ENCODE measurements around the gene RAPGEF6. TPM values are rescaled to one million over a fixed set of nuclear protein-coding genes. Genes with fewer than 3 reads are reported as not detected.

The RAPGEF6 gene
- total RNA-seq, 2 experiments from 2014 or later, result 26.7 to 31.3 TPM

- peak overlapping the region; percentile 30 for H3K27ac Mint-ChIP-seq
- no peaks in the 10 kb centered on the region for H3K9me3 Mint-ChIP-seq
- H3K27me3 Mint-ChIP-seq, result no peaks in the 10 kb centered on the region
- CTCF ChIA-PET, result no interaction called here
- H3K4me3 Mint-ChIP-seq, result no peak overlapping the region
- DNase-seq, result peak; percentile 33
- intact Hi-C loops (cut with micrococcal nuclease), result no loop called here
- peaks cover 35% of the 10 kb centered on the region for H3K36me3 Mint-ChIP-seq
- POLR2A ChIA-PET, result no interaction called here
- peaks cover 37% of the 10 kb centered on the region for H3K4me1 Mint-ChIP-seq (ENCODE audit: low read depth)
Measured at GRCh38 chr5:131466171-131466766, 168.8 kb downstream of the RAPGEF6 start.

GRCh38 chr5:131463656-131464055 is 171.4 kb downstream of the RAPGEF6 start:
- H3K27ac Mint-ChIP-seq, result no peak overlapping the region
- DNase-seq, result no peak
- intact Hi-C loops (cut with micrococcal nuclease), result no loop called here
- H3K9me3 Mint-ChIP-seq, result no peaks in the 10 kb centered on the region
- H3K36me3 Mint-ChIP-seq, result peaks cover 48% of the 10 kb centered on the region
- H3K4me1 Mint-ChIP-seq (ENCODE audit: low read depth), result peaks cover 44% of the 10 kb centered on the region
- ChIA-PET POLR2A (no interaction called here), CTCF (no interaction called here)
- H3K4me3 Mint-ChIP-seq, result no peak overlapping the region
- H3K27me3 Mint-ChIP-seq, result no peaks in the 10 kb centered on the region

GRCh38 chr5:131462454-131462853 is 172.6 kb downstream of the RAPGEF6 start:
- CTCF ChIA-PET, result no interaction called here
- intact Hi-C loops (cut with micrococcal nuclease), result no loop called here
- DNase-seq, result no peak
- H3K27me3 Mint-ChIP-seq, result no peaks in the 10 kb centered on the region
- H3K27ac Mint-ChIP-seq, result no peak overlapping the region
- peaks cover 46% of the 10 kb centered on the region for H3K4me1 Mint-ChIP-seq (ENCODE audit: low read depth)
- H3K36me3 Mint-ChIP-seq, result peaks cover 49% of the 10 kb centered on the region
- POLR2A ChIA-PET, result no interaction called here
- no peaks in the 10 kb centered on the region for H3K9me3 Mint-ChIP-seq
- H3K4me3 Mint-ChIP-seq, result no peak overlapping the region

- ChIA-PET CTCF (interaction anchor here (0.8 kb wide), 1 partner anchor 18 kb away, joined by 3 read pairs; no protein-coding TSS in a partner anchor), POLR2A (no interaction called here)
- H3K36me3 Mint-ChIP-seq, result peaks cover 44% of the 10 kb centered on the region
- peaks cover 44% of the 10 kb centered on the region for H3K4me1 Mint-ChIP-seq (ENCODE audit: low read depth)
- H3K9me3 Mint-ChIP-seq, result no peaks in the 10 kb centered on the region
- no peak overlapping the region for H3K27ac Mint-ChIP-seq
- no peak for DNase-seq
- no peak overlapping the region for H3K4me3 Mint-ChIP-seq
- no peaks in the 10 kb centered on the region for H3K27me3 Mint-ChIP-seq
- intact Hi-C loops (cut with micrococcal nuclease), result no loop called here
Measured at GRCh38 chr5:131461742-131462141, 173.3 kb downstream of the RAPGEF6 start.

GRCh38 chr5:131460867-131461572 is 174.0 kb downstream of the RAPGEF6 start:
- Mint-ChIP-seq H3K27ac (no peak overlapping the region), H3K4me1 (ENCODE audit: low read depth) (peaks cover 41% of the 10 kb centered on the region), H3K9me3 (no peaks in the 10 kb centered on the region), H3K36me3 (peaks cover 45% of the 10 kb centered on the region), H3K27me3 (no peaks in the 10 kb centered on the region), H3K4me3 (no peak overlapping the region)
- ChIA-PET POLR2A (no interaction called here), CTCF (interaction anchor here (0.8 kb wide), 1 partner anchor 18 kb away, joined by 3 read pairs; no protein-coding TSS in a partner anchor)
- no peak for DNase-seq
- intact Hi-C loops (cut with micrococcal nuclease), result no loop called here

- DNase-seq, result no peak
- intact Hi-C loops (cut with micrococcal nuclease), result no loop called here
- H3K4me3 Mint-ChIP-seq, result no peak overlapping the region
- peaks cover 36% of the 10 kb centered on the region for H3K4me1 Mint-ChIP-seq (ENCODE audit: low read depth)
- CTCF ChIA-PET, result no interaction called here
- POLR2A ChIA-PET, result no interaction called here
- no peak overlapping the region for H3K27ac Mint-ChIP-seq
- no peaks in the 10 kb centered on the region for H3K27me3 Mint-ChIP-seq
- H3K9me3 Mint-ChIP-seq, result no peaks in the 10 kb centered on the region
- peaks cover 47% of the 10 kb centered on the region for H3K36me3 Mint-ChIP-seq
Measured at GRCh38 chr5:131460133-131460532, 174.9 kb downstream of the RAPGEF6 start.

GRCh38 chr5:131459216-131459615 is 175.8 kb downstream of the RAPGEF6 start:
- intact Hi-C loops (cut with micrococcal nuclease), result no loop called here
- no peak for DNase-seq
- Mint-ChIP-seq H3K4me3 (no peak overlapping the region), H3K4me1 (ENCODE audit: low read depth) (peaks cover 45% of the 10 kb centered on the region), H3K27me3 (no peaks in the 10 kb centered on the region), H3K27ac (no peak overlapping the region), H3K36me3 (peaks cover 56% of the 10 kb centered on the region), H3K9me3 (no peaks in the 10 kb centered on the region)
- ChIA-PET CTCF (no interaction called here), POLR2A (no interaction called here)

- Mint-ChIP-seq H3K4me3 (no peak overlapping the region), H3K27ac (no peak overlapping the region), H3K27me3 (no peaks in the 10 kb centered on the region), H3K4me1 (ENCODE audit: low read depth) (peaks cover 43% of the 10 kb centered on the region), H3K9me3 (no peaks in the 10 kb centered on the region), H3K36me3 (peaks cover 52% of the 10 kb centered on the region)
- intact Hi-C loops (cut with micrococcal nuclease), result no loop called here
- no peak for DNase-seq
- CTCF ChIA-PET, result no interaction called here
- POLR2A ChIA-PET, result no interaction called here
Measured at GRCh38 chr5:131457193-131457592, 177.8 kb downstream of the RAPGEF6 start.

- intact Hi-C loops (cut with micrococcal nuclease), result no loop called here
- Mint-ChIP-seq H3K4me1 (ENCODE audit: low read depth) (peaks cover 27% of the 10 kb centered on the region), H3K9me3 (no peaks in the 10 kb centered on the region), H3K36me3 (peaks cover 50% of the 10 kb centered on the region), H3K4me3 (no peak overlapping the region), H3K27me3 (no peaks in the 10 kb centered on the region), H3K27ac (no peak overlapping the region)
- no peak for DNase-seq
- ChIA-PET POLR2A (no interaction called here), CTCF (no interaction called here)
Measured at GRCh38 chr5:131450941-131451340, 184.1 kb downstream of the RAPGEF6 start.

GRCh38 chr5:131441184-131441583 is 193.8 kb downstream of the RAPGEF6 start:
- DNase-seq, result no peak
- peaks cover 33% of the 10 kb centered on the region for H3K36me3 Mint-ChIP-seq
- ChIA-PET POLR2A (no interaction called here), CTCF (no interaction called here)
- no peaks in the 10 kb centered on the region for H3K27me3 Mint-ChIP-seq
- H3K27ac Mint-ChIP-seq, result no peak overlapping the region
- no peak overlapping the region for H3K4me3 Mint-ChIP-seq
- intact Hi-C loops (cut with micrococcal nuclease), result no loop called here
- H3K9me3 Mint-ChIP-seq, result no peaks in the 10 kb centered on the region
- H3K4me1 Mint-ChIP-seq (ENCODE audit: low read depth), result peaks cover 14% of the 10 kb centered on the region

GRCh38 chr5:131436081-131436480 is 198.9 kb downstream of the RAPGEF6 start:
- Mint-ChIP-seq H3K27me3 (no peaks in the 10 kb centered on the region), H3K27ac (peak overlapping the region; percentile 30), H3K4me1 (ENCODE audit: low read depth) (peaks cover 2% of the 10 kb centered on the region), H3K36me3 (peaks cover 37% of the 10 kb centered on the region), H3K4me3 (no peak overlapping the region), H3K9me3 (no peaks in the 10 kb centered on the region)
- DNase-seq, result no peak
- ChIA-PET POLR2A (no interaction called here), CTCF (interaction anchor here (3.3 kb wide), 1 partner anchor 13 kb away, joined by 11 read pairs; no protein-coding TSS in a partner anchor)
- intact Hi-C loops (cut with micrococcal nuclease), result no loop called here

GRCh38 chr5:131433109-131433508 is 201.9 kb downstream of the RAPGEF6 start:
- no peak overlapping the region for H3K4me3 Mint-ChIP-seq
- no peak overlapping the region for H3K27ac Mint-ChIP-seq
- H3K36me3 Mint-ChIP-seq, result peaks cover 37% of the 10 kb centered on the region
- no peak for DNase-seq
- ChIA-PET CTCF (no interaction called here), POLR2A (no interaction called here)
- intact Hi-C loops (cut with micrococcal nuclease), result no loop called here
- no peaks in the 10 kb centered on the region for H3K27me3 Mint-ChIP-seq
- H3K4me1 Mint-ChIP-seq (ENCODE audit: low read depth), result no peaks in the 10 kb centered on the region
- no peaks in the 10 kb centered on the region for H3K9me3 Mint-ChIP-seq

GRCh38 chr5:131431794-131432193 is 203.2 kb downstream of the RAPGEF6 start:
- H3K4me1 Mint-ChIP-seq (ENCODE audit: low read depth), result no peaks in the 10 kb centered on the region
- H3K36me3 Mint-ChIP-seq, result peaks cover 37% of the 10 kb centered on the region
- POLR2A ChIA-PET, result no interaction called here
- no peak for DNase-seq
- H3K9me3 Mint-ChIP-seq, result no peaks in the 10 kb centered on the region
- no peak overlapping the region for H3K27ac Mint-ChIP-seq
- CTCF ChIA-PET, result no interaction called here
- no peaks in the 10 kb centered on the region for H3K27me3 Mint-ChIP-seq
- intact Hi-C loops (cut with micrococcal nuclease), result no loop called here
- no peak overlapping the region for H3K4me3 Mint-ChIP-seq

All from activated CD4-positive, alpha-beta memory T cell treated with anti-CD3 and anti-CD28 coated beads for 36 hours (primary cell).